ENCODE data around the gene FAM53B.
A peak's percentile ranks its signal among the peaks of the same experiment; 100 is the strongest.

GRCh38 chr10:124705817-124706461 lies 38.2 kb downstream of the FAM53B start:
- TF ChIP-seq POLR2A (IDR thresholded peaks at IDR 0.05; ENCODE audit: low read depth) (no peak), CTCF (IDR thresholded peaks at IDR 0.05) (peak; percentile 17 to 39 (median 34)), POLR2AphosphoS5 (IDR thresholded peaks at IDR 0.05) (no peak)

Data from esophagus muscularis mucosa (tissue), 3 donors.